ENCODE results near the gene NEB. TPM values are rescaled to one million over a fixed set of nuclear protein-coding genes. Genes with fewer than 3 reads are reported as not detected.

The NEB gene
- total RNA-seq, 1 donor from 2014 or later, result 0.83 TPM

DNA sequence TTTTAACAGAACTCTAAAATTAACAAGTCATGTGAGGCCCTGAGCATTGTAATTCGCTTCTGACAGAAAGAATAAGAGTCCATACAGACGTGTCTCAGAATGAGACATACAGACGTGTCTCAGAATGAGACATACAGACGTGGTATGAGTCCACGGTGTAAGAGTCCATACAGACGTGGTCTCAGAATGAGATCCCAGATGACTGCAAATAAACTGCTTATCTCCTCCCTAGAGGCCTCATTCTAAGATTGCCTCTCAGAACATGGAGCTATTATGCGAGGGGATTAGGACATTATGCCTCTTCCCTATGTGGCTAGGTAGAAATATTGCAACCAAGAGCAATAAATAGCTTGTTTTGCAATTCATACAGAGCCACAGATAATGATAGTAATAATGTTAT, 63.9 kb downstream of the NEB start:
- no peak overlapping the region for H3K27ac ChIP-seq
- TF ChIP-seq, protein P1, sequence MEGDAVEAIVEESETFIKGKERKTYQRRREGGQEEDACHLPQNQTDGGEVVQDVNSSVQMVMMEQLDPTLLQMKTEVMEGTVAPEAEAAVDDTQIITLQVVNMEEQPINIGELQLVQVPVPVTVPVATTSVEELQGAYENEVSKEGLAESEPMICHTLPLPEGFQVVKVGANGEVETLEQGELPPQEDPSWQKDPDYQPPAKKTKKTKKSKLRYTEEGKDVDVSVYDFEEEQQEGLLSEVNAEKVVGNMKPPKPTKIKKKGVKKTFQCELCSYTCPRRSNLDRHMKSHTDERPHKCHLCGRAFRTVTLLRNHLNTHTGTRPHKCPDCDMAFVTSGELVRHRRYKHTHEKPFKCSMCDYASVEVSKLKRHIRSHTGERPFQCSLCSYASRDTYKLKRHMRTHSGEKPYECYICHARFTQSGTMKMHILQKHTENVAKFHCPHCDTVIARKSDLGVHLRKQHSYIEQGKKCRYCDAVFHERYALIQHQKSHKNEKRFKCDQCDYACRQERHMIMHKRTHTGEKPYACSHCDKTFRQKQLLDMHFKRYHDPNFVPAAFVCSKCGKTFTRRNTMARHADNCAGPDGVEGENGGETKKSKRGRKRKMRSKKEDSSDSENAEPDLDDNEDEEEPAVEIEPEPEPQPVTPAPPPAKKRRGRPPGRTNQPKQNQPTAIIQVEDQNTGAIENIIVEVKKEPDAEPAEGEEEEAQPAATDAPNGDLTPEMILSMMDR (IDR thresholded peaks at IDR 0.05), result no peak
- H3K4me1 ChIP-seq, result no peaks in the 10 kb centered on the region
- no peaks in the 10 kb centered on the region for H3K27me3 ChIP-seq (ENCODE audit: low read depth)
- H3K9me3 ChIP-seq, result no peaks in the 10 kb centered on the region
- DNase-seq (no peak), ATAC-seq (no peak)
- intact Hi-C loops (cut with DNase I), result no loop called here
- H3K36me3 ChIP-seq, result no peaks in the 10 kb centered on the region
- H3K4me3 ChIP-seq, result no peak overlapping the region

DNA sequence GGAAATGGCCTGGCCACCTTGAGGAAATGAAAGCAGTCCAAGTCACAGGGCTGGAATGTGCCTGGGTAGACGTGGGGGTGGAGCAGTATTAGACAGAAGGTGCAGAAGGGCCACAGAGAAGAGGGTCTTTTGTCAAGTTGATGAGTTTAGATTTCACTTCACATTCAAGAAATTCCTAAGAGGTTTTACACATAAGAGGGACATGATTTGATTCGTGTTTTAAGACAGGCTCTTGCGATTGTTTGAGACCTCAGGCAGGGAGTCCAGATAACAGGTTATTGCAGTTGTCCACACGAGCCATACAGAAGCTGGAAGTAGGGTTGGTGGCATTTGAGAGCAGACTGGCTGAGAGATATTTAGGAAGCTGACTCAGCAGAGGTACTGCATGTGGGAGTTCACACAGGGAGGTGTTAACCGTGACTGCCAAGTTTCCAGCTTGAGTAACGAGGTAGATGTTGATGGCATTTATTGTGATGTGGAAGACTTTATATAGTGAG, 64.6 kb downstream of the NEB start:
- Histone ChIP-seq H3K36me3 (no peaks in the 10 kb centered on the region), H3K27ac (no peak overlapping the region), H3K27me3 (ENCODE audit: low read depth) (no peaks in the 10 kb centered on the region), H3K9me3 (no peaks in the 10 kb centered on the region), H3K4me3 (no peak overlapping the region), H3K4me1 (no peaks in the 10 kb centered on the region)
- ATAC-seq (no peak), DNase-seq (no peak)
- TF ChIP-seq, protein P1 (IDR thresholded peaks at IDR 0.05), result no peak
- intact Hi-C loops (cut with DNase I), result no loop called here

DNA sequence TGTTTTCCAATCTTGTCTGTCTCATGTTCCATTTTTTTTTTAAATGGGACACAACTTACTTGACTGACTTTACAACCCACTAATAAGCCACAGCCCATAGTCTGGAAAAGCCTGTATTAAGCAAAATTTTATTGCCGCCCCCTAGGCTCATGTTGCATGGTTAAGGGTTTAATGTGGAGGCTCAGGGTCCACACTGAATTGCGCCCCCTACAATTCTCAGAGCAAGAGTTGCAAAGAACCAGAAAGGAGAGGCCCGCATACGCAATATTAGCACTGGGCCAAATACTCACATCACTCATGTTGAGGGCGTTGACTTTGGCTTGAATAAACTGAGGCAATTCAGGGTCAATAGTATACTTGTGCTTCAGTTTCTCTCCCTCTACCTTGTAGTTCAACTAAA, 65.5 kb downstream of the NEB start:
- H3K27me3 ChIP-seq (ENCODE audit: low read depth), result no peaks in the 10 kb centered on the region
- no peak for ATAC-seq
- no peak for DNase-seq
- intact Hi-C loops (cut with DNase I), result no loop called here
- no peak overlapping the region for H3K27ac ChIP-seq
- H3K4me1 ChIP-seq, result no peaks in the 10 kb centered on the region
- no peaks in the 10 kb centered on the region for H3K36me3 ChIP-seq
- H3K4me3 ChIP-seq, result no peak overlapping the region
- TF ChIP-seq, protein P1 (IDR thresholded peaks at IDR 0.05), result no peak
- H3K9me3 ChIP-seq, result no peaks in the 10 kb centered on the region

DNA sequence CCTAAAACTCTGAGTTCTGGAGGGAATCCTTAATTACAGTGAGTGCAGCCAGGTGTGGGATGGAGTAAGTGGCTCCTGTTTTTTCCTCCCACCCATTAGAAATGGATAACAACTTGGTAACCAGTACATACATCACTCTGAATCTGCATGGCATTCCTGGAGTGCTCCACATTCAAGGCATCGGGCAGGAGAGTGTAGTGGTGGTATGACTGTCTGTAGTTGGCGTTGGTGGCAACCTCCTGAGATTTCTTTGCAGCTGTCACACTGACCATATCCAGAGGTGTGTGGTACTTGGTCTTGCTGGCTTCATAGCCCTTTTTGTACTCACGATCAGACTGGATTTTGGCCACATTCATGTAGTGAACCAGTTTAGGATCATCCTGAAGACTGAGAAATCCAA, 68.3 kb downstream of the NEB start:
- Histone ChIP-seq H3K4me3 (no peak overlapping the region), H3K36me3 (no peaks in the 10 kb centered on the region), H3K27ac (no peak overlapping the region), H3K27me3 (ENCODE audit: low read depth) (no peaks in the 10 kb centered on the region), H3K4me1 (no peaks in the 10 kb centered on the region), H3K9me3 (no peaks in the 10 kb centered on the region)
- ATAC-seq (no peak), DNase-seq (no peak)
- intact Hi-C loops (cut with DNase I), result no loop called here
- TF ChIP-seq, protein P1 (IDR thresholded peaks at IDR 0.05), result no peak

DNA sequence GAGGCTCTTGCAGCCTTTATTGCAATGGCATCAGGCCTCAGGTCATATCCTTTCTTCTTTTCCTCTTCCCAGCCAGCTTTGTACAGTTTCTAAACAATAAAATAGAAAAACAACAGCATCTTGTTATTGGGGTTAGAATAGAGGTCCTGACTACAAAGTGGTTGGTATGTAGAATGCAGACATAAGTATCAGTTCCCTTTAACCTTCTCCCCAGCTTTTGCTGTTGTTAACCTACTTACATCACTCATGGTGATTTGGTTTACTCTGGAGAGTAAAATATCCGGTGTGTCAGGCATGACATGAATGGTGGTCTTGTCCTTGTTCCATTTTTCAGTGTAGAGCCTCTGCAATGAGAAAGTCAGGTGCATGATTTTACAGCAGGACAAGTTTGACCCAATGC, 69.8 kb downstream of the NEB start:
- no peak overlapping the region for H3K4me3 ChIP-seq
- ATAC-seq, result no peak
- intact Hi-C loops (cut with DNase I), result no loop called here
- TF ChIP-seq, protein P1 (IDR thresholded peaks at IDR 0.05), result no peak
- H3K36me3 ChIP-seq, result no peaks in the 10 kb centered on the region
- H3K4me1 ChIP-seq, result no peaks in the 10 kb centered on the region
- no peak overlapping the region for H3K27ac ChIP-seq
- H3K9me3 ChIP-seq, result no peaks in the 10 kb centered on the region
- DNase-seq, result no peak
- H3K27me3 ChIP-seq (ENCODE audit: low read depth), result no peaks in the 10 kb centered on the region

DNA sequence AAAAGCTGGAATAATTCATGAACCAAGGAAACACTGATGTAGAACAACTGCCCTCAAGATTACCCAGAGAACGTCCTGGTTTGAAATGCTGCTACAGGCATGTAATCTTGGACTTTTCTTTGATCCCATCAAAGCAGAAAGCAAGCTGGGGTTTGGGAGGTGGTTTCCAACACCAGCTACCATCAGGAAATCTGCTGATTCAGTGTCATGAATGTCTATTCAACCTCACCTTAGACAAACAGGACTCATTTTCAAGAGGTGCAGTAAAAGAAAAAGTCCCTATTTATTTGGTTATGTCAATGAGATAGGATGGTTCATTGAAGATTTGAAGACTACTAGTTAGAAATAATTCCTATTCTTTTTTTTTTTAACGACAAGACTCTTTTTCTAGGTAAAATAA, 72.7 kb downstream of the NEB start:
- no peak for DNase-seq
- intact Hi-C loops (cut with DNase I), result no loop called here

More for the DNA sequence above, 72.7 kb downstream of the NEB start:
- no peaks in the 10 kb centered on the region for H3K27me3 ChIP-seq (ENCODE audit: low read depth)
- H3K4me3 ChIP-seq, result no peak overlapping the region
- ATAC-seq, result no peak
- no peaks in the 10 kb centered on the region for H3K36me3 ChIP-seq
- TF ChIP-seq, protein P1 (IDR thresholded peaks at IDR 0.05), result no peak
- no peaks in the 10 kb centered on the region for H3K4me1 ChIP-seq
- H3K27ac ChIP-seq, result no peak overlapping the region
- no peaks in the 10 kb centered on the region for H3K9me3 ChIP-seq

Measured in lower lobe of right lung (tissue), 2 donors.